Immature natural killer cell (primary cell): ENCODE results near the gene DYNC1LI1. TPM values are rescaled to one million over a fixed set of nuclear protein-coding genes. Genes with fewer than 3 reads are reported as not detected.

Source experiments
- DNase-seq, 3 donors: peaks; one replicate each; pipeline ENCODE4 v3.0.0; 2022; ENCODE audit warnings: mixed read lengths in 1 of 3
- H3K27ac Mint-ChIP-seq, 6 donors: one replicate each; pipeline ENCODE4 v1.8.0; 2020; ENCODE audit warnings: mixed read lengths in 6 of 6, mild to moderate bottlenecking in 5 of 6, inconsistent platforms in 4 of 6, moderate library complexity in 3 of 6
- H3K27me3 Mint-ChIP-seq, 3 donors: one replicate each; pipeline ENCODE4 v1.8.0; 2020 to 2021; ENCODE audit warnings: low read depth in 3 of 3, mild to moderate bottlenecking in 3 of 3, mixed read lengths in 3 of 3, moderate library complexity in 3 of 3, inconsistent platforms in 1 of 3
- H3K36me3 Mint-ChIP-seq, 3 donors: one replicate each; pipeline ENCODE4 v1.8.0; 2020; ENCODE audit warnings: mixed read lengths in 3 of 3, inconsistent platforms in 2 of 3, mild to moderate bottlenecking in 2 of 3
- H3K4me1 Mint-ChIP-seq, 2 donors: one replicate each; pipeline ENCODE4 v1.8.0; 2020; ENCODE audit warnings: inconsistent platforms in 2 of 2, mild to moderate bottlenecking in 2 of 2, mixed read lengths in 2 of 2, moderate library complexity in 1 of 2
- H3K4me3 Mint-ChIP-seq, 5 donors: one replicate each; pipeline ENCODE4 v1.8.0; 2020; ENCODE audit warnings: mild to moderate bottlenecking in 5 of 5, mixed read lengths in 5 of 5, inconsistent platforms in 3 of 5, moderate library complexity in 3 of 5
- H3K9me3 Mint-ChIP-seq, 6 donors: one replicate each; pipeline ENCODE4 v1.8.0; 2020; ENCODE audit warnings: mild to moderate bottlenecking in 6 of 6, mixed read lengths in 6 of 6, inconsistent platforms in 4 of 6, moderate library complexity in 3 of 6
- polyA plus RNA-seq, 3 donors: library from polyadenylated mRNA; unstranded; fragments of 300-500 nt; fragmentation: Illumina TruSeq; gene quantifications; one replicate each; pipeline ENCODE4 v1.2.3, GENCODE V29; 2021

The DYNC1LI1 gene
- 10 to 100 TPM; 25.4 to 30.8 (median 26.8) TPM for polyA plus RNA-seq

DNA sequence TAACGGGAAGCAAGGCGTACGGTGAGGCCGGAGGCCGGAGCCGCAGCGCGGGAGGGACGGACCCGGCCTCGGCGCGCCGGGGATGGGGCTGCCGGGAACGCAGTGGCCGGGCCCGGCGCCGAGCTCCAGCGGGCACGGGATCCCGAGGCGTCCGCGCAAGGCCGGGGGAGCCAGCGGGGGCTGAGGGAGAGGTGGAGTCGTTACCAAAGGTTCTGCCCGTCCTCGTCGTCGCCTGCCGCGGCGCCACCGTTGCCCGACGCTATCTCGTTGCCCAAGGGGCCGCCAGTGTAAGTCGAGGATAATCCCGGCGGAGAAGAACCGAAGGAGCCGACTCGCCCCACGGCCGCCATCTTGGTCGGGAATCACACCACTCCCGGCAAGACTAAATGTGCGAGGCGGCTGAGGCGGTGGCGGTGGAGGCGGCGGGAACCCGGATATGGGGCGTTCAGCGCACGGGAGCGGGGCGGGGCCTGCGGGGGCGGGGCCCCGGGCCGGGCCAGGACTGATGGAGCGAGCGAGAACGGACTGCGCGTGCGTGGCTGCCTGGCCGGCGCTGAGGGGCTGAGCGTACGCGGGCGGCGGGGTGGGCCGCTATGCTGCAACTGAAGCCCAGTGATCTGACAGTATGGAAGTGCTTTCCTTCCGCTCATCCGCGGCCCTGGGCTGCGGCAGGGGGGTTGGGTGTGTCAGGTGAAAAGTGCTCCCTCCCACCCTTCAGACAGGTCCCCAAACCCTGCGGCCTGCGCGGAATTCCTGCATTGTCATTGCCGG, at the start of gene DYNC1LI1:
Gene DYNC1LI1, minus strand, starts transcription at position 438 of the 771 bp plus-strand sequence. Its CDS starts 88 bp downstream, at position 350.
- Mint-ChIP-seq H3K27ac (peak within 1 kb of the TSS; percentile 78 to 94 (median 90)), H3K4me1 (peaks cover 23 to 36% of the 10 kb centered on the region in 2 donors), H3K9me3 (no peaks in the 10 kb centered on the region), H3K4me3 (peak within 1 kb of the TSS; percentile 90 to 96 (median 92)), H3K27me3 (peaks cover 0 to 11% (median 0%) of the 10 kb centered on the region in 3 donors), H3K36me3 (no peaks in the 10 kb centered on the region)
- peak; percentile 92 to 94 (median 93) for DNase-seq

DNA sequence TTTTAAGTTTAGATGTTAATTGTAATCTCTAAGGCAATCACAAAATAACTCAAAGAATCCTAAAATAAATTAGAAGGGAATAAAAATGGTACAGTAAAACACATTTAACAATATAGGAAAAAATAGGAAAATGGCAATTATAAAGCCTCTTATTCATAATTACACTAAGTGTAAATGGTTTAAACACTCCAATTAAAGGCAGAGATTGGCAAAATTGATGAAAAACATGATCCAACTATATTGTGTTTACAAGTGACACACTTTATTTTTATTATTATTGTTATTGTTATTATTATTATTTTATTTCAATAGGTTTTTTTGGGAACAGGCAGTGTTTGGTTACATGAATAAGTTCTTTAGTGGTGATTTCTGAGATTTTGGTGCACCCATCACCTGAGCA, 48.7 kb upstream of the DYNC1LI1 start:
- no peak overlapping the region for H3K4me3 Mint-ChIP-seq
- peaks cover 0 to 2% (median 0%) of the 10 kb centered on the region in 3 donors for H3K36me3 Mint-ChIP-seq
- no peaks in the 10 kb centered on the region for H3K4me1 Mint-ChIP-seq
- DNase-seq = no peak
- H3K27me3 Mint-ChIP-seq = peaks cover 0 to 4% (median 1%) of the 10 kb centered on the region in 3 donors
- peaks cover 0 to 5% (median 2%) of the 10 kb centered on the region in 6 donors for H3K9me3 Mint-ChIP-seq
- no peak overlapping the region for H3K27ac Mint-ChIP-seq

DNA sequence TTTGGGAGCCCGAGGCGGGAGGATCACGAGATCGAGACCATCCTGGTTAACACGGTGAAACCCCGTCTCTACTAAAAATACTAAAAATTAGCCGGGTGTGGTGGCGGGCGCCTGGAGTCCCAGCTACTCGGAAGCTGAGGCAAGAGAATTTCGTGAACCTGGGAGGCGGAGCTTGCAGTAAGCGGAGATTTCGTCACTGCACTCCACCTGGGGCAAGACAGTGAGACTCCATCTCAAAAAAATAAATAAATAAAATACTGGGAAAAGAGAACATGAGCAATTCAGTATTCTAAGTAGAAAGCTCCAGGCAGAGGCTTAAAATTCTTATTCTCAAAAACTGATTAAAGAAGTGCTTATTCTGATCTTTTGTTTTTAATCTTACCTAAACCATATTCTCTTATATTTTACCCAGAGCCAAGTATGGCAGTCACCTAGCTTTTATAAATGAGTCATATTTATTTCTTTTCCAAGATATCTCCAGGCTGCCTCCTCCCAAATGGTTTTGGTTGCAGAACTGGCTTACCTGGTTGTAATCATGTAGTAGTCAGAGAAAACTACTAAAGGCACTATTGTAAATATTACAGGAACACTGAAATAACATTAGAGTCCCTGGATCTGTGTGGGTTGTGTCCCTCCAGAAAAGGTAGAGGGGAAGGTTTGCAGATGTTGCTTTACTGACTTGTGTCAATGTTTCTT, 45.8 kb upstream of the DYNC1LI1 start:
- H3K4me3 Mint-ChIP-seq = no peak overlapping the region
- no peaks in the 10 kb centered on the region for H3K4me1 Mint-ChIP-seq
- H3K9me3 Mint-ChIP-seq = peaks cover 0 to 5% (median 2%) of the 10 kb centered on the region in 6 donors
- H3K27ac Mint-ChIP-seq = no peak overlapping the region
- H3K36me3 Mint-ChIP-seq = peaks cover 0 to 2% (median 0%) of the 10 kb centered on the region in 3 donors
- H3K27me3 Mint-ChIP-seq = peaks cover 1 to 4% (median 4%) of the 10 kb centered on the region in 3 donors
- no peak for DNase-seq

GRCh38 chr3:32614956-32615355, 44.3 kb upstream of the DYNC1LI1 start:
- peaks cover 1 to 7% (median 6%) of the 10 kb centered on the region in 3 donors for H3K27me3 Mint-ChIP-seq
- no peaks in the 10 kb centered on the region for H3K4me1 Mint-ChIP-seq
- H3K27ac Mint-ChIP-seq = no peak overlapping the region
- peaks cover 0 to 5% (median 2%) of the 10 kb centered on the region in 6 donors for H3K9me3 Mint-ChIP-seq
- H3K36me3 Mint-ChIP-seq = peaks cover 0 to 2% (median 0%) of the 10 kb centered on the region in 3 donors
- DNase-seq = no peak
- no peak overlapping the region for H3K4me3 Mint-ChIP-seq

DNA sequence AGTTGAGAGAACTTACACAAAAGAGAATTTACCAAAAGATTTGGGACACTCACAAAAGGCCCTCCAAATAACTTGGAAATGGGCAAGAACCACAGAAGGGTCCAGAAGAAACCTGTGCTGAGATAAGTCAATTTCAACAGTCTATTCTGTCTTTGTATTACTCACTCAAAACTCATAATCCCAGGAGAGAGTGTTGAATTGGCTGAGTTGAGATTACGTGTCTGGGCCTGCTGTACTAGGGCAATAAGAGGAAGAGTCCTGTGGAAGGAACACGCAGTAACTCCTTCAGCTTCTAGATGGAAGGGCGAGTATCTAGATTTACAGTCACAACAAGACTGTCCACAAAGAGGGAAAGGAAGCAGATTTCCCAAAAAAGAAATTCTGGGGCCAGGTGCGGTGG, 42.5 kb upstream of the DYNC1LI1 start:
- Mint-ChIP-seq H3K27ac (no peak overlapping the region), H3K36me3 (no peaks in the 10 kb centered on the region), H3K9me3 (no peaks in the 10 kb centered on the region), H3K4me1 (no peaks in the 10 kb centered on the region), H3K27me3 (peaks cover 1 to 7% (median 2%) of the 10 kb centered on the region in 3 donors), H3K4me3 (no peak overlapping the region)
- no peak for DNase-seq

DNA sequence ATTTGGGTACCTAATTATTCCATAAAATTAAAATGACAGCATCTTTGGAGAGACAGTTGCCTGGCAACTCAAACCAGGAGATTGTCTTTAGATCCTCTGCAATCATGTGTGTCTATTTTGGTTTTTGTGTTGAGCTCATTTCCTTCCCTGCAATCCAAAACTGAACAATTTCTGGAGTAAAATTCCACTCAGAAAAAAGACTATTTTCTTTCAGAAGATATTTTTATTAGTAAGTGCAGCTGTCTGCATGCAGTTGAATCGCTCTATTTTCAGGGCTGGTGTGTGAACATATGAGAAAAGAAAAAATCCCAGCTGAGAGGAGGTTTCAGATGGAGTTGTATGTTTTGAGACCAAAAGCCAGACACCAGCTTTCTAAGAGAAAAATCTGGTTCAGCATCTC, 41.9 kb upstream of the DYNC1LI1 start:
- no peak overlapping the region for H3K27ac Mint-ChIP-seq
- H3K36me3 Mint-ChIP-seq = no peaks in the 10 kb centered on the region
- no peak overlapping the region for H3K4me3 Mint-ChIP-seq
- DNase-seq = no peak
- H3K27me3 Mint-ChIP-seq = peaks cover 1 to 7% (median 2%) of the 10 kb centered on the region in 3 donors
- H3K4me1 Mint-ChIP-seq = no peaks in the 10 kb centered on the region
- H3K9me3 Mint-ChIP-seq = no peaks in the 10 kb centered on the region

DNA sequence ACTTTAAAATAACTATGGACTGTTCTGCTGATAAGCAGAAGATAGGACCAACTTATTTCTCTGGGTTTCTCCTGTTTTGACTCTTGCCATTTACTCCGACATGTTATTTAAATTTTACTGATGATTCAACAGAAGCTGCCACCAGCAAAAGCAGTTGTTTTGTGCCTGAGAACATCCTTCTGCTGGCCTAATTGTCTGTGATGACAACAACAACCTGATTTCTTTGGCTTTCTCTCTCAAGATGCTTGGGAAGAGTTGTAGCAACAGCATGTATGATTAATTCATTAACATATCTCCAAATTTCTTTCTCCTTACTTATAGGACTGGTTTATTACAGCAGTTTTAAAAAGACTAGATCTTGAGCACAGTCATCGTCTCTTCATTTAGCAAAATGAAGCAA, 36.9 kb upstream of the DYNC1LI1 start:
- Mint-ChIP-seq H3K27ac (no peak overlapping the region), H3K4me3 (no peak overlapping the region), H3K4me1 (no peaks in the 10 kb centered on the region), H3K36me3 (no peaks in the 10 kb centered on the region), H3K27me3 (peaks cover 1 to 3% (median 2%) of the 10 kb centered on the region in 3 donors), H3K9me3 (no peaks in the 10 kb centered on the region)
- no peak for DNase-seq

DNA sequence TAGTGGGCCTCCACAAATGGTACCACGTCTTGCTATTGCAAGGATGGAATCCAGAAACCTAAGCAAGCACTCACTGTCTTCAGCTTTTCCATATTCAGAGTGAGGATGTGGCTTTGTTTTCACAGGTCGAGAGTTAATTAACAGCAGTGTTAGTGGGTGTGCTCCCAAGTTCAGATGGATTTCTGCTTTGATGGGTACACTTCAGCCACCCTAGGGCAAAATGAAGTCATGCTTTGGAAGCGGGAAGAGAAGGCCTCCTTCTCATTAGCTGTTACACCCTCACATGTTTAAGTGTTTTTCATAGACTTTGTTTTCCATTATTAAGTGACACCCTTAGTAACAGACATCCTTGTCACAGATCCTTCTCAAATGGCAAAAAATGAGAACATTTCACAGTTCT, 36.3 kb upstream of the DYNC1LI1 start:
- Mint-ChIP-seq H3K9me3 (no peaks in the 10 kb centered on the region), H3K27me3 (peaks cover 1 to 3% (median 2%) of the 10 kb centered on the region in 3 donors), H3K4me1 (no peaks in the 10 kb centered on the region), H3K36me3 (no peaks in the 10 kb centered on the region), H3K27ac (no peak overlapping the region), H3K4me3 (no peak overlapping the region)
- no peak for DNase-seq

- H3K27ac Mint-ChIP-seq = no peak overlapping the region
- DNase-seq = no peak
- no peaks in the 10 kb centered on the region for H3K4me1 Mint-ChIP-seq
- no peaks in the 10 kb centered on the region for H3K9me3 Mint-ChIP-seq
- H3K4me3 Mint-ChIP-seq = no peak overlapping the region
- H3K36me3 Mint-ChIP-seq = no peaks in the 10 kb centered on the region
- peaks cover 1 to 4% (median 3%) of the 10 kb centered on the region in 3 donors for H3K27me3 Mint-ChIP-seq
Observed at GRCh38 chr3:32606277-32606676, 35.6 kb upstream of the DYNC1LI1 start.

DNA sequence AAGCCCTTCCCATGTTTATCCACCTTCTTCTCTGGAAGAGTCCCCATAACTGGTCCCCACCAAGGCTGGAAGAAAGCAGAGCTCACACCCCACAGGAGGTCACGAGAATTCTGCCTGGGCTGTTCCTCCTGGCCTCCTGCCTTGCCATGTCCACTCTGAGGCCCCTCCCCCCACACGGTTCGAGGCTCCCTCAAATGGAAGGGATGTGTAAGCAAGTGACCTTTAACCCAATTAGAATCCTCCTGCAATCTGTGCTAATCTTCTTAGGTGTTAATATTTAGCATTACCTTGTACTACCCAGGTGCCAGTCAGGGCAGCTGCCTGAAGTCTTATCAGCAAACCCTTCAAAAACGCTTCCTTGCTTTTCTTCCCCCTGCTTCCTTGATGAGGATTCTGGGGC, 32.4 kb upstream of the DYNC1LI1 start:
- Mint-ChIP-seq H3K4me1 (no peaks in the 10 kb centered on the region), H3K9me3 (no peaks in the 10 kb centered on the region), H3K27ac (no peak overlapping the region), H3K4me3 (no peak overlapping the region), H3K36me3 (no peaks in the 10 kb centered on the region), H3K27me3 (peaks cover 0 to 2% (median 1%) of the 10 kb centered on the region in 3 donors)
- no peak for DNase-seq

DNA sequence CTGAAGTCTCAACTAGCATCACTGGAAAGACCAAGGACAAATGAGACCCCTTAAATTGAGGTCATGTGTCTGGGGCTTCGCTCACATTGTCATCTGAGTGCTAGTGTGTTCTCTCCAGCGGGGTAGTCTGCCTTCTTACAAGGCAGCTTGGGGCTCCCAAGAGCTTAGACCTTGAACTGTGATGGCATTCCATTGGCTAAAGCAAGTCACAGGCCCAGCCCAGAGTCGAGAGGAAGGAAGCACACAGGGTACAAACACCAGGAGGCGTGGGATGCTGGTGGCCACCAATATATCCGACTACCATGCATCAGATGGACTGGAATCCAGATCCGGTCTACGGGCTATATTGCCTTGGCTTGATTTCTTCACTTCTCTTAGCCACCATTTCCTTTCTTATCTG, 31.5 kb upstream of the DYNC1LI1 start:
- Mint-ChIP-seq H3K9me3 (no peaks in the 10 kb centered on the region), H3K4me3 (no peak overlapping the region), H3K4me1 (no peaks in the 10 kb centered on the region)

GRCh38 chr3:32601722-32602121, 31.1 kb upstream of the DYNC1LI1 start:
- H3K9me3 Mint-ChIP-seq = no peaks in the 10 kb centered on the region
- H3K4me1 Mint-ChIP-seq = no peaks in the 10 kb centered on the region
- no peak overlapping the region for H3K27ac Mint-ChIP-seq

More for the DNA sequence above, 31.5 kb upstream of the DYNC1LI1 start:
- Mint-ChIP-seq H3K36me3 (no peaks in the 10 kb centered on the region), H3K27ac (no peak overlapping the region), H3K27me3 (peaks cover 0 to 2% (median 1%) of the 10 kb centered on the region in 3 donors)
- no peak for DNase-seq

DNA sequence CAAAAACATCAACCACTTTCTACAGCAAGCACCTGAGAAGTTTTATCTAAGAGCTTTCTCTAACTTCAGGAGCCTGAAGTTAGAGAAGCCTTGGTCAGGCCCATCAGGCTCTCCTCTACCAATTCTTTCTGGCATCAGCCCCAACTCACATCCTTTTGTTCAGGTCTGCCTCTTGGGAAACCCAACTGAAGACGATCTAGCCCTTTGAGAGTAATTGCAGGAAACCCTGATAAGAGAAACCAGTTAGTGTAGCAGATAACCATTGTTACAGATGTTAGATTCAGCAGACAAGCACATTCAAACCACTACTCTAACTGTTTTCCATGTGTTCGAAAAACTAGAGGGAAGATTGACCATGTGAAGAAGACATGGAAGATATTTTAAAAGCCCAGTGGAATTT, 27.0 kb upstream of the DYNC1LI1 start:
- Mint-ChIP-seq H3K4me1 (no peaks in the 10 kb centered on the region), H3K27me3 (peaks cover 0 to 2% (median 0%) of the 10 kb centered on the region in 3 donors), H3K9me3 (no peaks in the 10 kb centered on the region), H3K36me3 (no peaks in the 10 kb centered on the region), H3K4me3 (no peak overlapping the region), H3K27ac (no peak overlapping the region)
- no peak for DNase-seq

More at GRCh38 chr3:32601722-32602121, 31.1 kb upstream of the DYNC1LI1 start:
- Mint-ChIP-seq H3K4me3 (no peak overlapping the region), H3K27me3 (peaks cover 0 to 2% (median 1%) of the 10 kb centered on the region in 3 donors), H3K36me3 (no peaks in the 10 kb centered on the region)
- no peak for DNase-seq

DNA sequence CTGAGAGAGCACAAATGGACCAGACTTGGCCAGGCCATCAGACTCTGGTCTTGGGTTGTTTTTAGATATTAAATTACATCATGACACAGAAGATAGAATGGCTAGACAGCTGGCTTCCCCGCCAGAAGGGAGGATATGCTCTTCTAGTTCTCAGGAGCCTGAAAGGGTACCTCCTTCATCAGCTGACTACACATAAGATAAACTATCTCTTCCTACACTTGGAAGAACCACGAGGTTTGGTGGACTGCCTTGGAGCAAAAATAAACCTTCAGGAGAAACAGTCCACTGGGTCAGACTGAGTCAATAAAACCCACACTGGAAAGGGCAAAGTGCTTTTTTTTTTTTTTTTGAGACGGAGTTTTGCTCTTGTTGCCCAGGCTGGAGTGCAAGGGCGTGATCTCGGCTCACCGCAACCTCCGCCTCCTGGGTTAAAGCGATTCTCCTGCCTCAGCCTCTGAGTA, 26.3 kb upstream of the DYNC1LI1 start:
- H3K9me3 Mint-ChIP-seq = no peaks in the 10 kb centered on the region
- H3K36me3 Mint-ChIP-seq = no peaks in the 10 kb centered on the region
- H3K27me3 Mint-ChIP-seq = peaks cover 0 to 2% (median 0%) of the 10 kb centered on the region in 3 donors
- no peak for DNase-seq
- H3K4me1 Mint-ChIP-seq = no peaks in the 10 kb centered on the region
- no peak overlapping the region for H3K4me3 Mint-ChIP-seq
- H3K27ac Mint-ChIP-seq = no peak overlapping the region
